Endodermal cell (in vitro differentiated cells): Measurements from ENCODE around the gene SCAPER. TPM values are rescaled to one million over a fixed set of nuclear protein-coding genes. Genes with fewer than 3 reads are reported as not detected.

Experiments
- DNase-seq: peaks from one replicate; pipeline ENCODE4 v3.0.0-alpha.2; 2017
- H3K27ac ChIP-seq: 2 replicates; pipeline ENCODE4 v1.5.1; 2013; ENCODE audit warnings: mild to moderate bottlenecking, low read depth, low read length, moderate library complexity
- H3K27me3 ChIP-seq: 2 replicates; pipeline ENCODE4 v1.6.1; 2013; ENCODE audit warnings: mild to moderate bottlenecking, low read length, moderate library complexity; ENCODE audit not compliant: insufficient read depth, control insufficient read depth, poor library complexity, severe bottlenecking
- H3K36me3 ChIP-seq: 2 replicates; pipeline ENCODE4 v1.7.0; 2013; ENCODE audit warnings: mild to moderate bottlenecking, low read length, moderate library complexity; ENCODE audit not compliant: control insufficient read depth, insufficient read depth
- H3K4me1 ChIP-seq: one replicate; pipeline ENCODE4 v1.7.0; 2013; ENCODE audit warnings: low read length; ENCODE audit not compliant: control insufficient read depth, insufficient read depth
- H3K4me3 ChIP-seq: 2 replicates; pipeline ENCODE4 v1.5.1; 2013; ENCODE audit warnings: mild to moderate bottlenecking, low read length, moderate library complexity
- H3K9ac ChIP-seq: 2 replicates; pipeline ENCODE4 v1.6.1; 2013; ENCODE audit warnings: mild to moderate bottlenecking, low read length, moderate library complexity; ENCODE audit not compliant: poor library complexity, severe bottlenecking; ENCODE audit errors: extremely low read depth
- H3K9me3 ChIP-seq: 2 replicates; pipeline ENCODE4 v1.6.1; 2013; ENCODE audit warnings: mild to moderate bottlenecking, low read length, moderate library complexity; ENCODE audit not compliant: control insufficient read depth
- H3K27ac Mint-ChIP-seq: 2 replicates; pipeline ENCODE4 v1.8.0; 2020; ENCODE audit warnings: mixed read lengths
- H3K27me3 Mint-ChIP-seq: 2 replicates; pipeline ENCODE4 v1.8.0; 2021; ENCODE audit warnings: mild to moderate bottlenecking, mixed read lengths; ENCODE audit not compliant: insufficient read depth
- H3K36me3 Mint-ChIP-seq: 2 replicates; pipeline ENCODE4 v1.8.0; 2020; ENCODE audit warnings: low read depth, mixed read lengths
- H3K4me1 Mint-ChIP-seq: 2 replicates; pipeline ENCODE4 v1.8.0; 2020; ENCODE audit warnings: mixed read lengths
- H3K4me3 Mint-ChIP-seq: 2 replicates; pipeline ENCODE4 v1.8.0; 2020; ENCODE audit warnings: mild to moderate bottlenecking, moderate library complexity, mixed read lengths
- H3K9me3 Mint-ChIP-seq: 2 replicates; pipeline ENCODE4 v1.8.0; 2020; ENCODE audit warnings: mild to moderate bottlenecking, mixed read lengths
- WGBS, 2 experiments: methylation state at CpG; one replicate each; pipeline versions ENCODE4 v1.1.5 to v1.1.7; 2013; ENCODE audit warnings: missing lambda C conversion rate in 2 of 2, mixed read lengths in 1 of 2; ENCODE audit not compliant: insufficient coverage in 1 of 2, insufficient read length in 1 of 2; 5-methylcytosine and 5-hydroxymethylcytosine counted together
- total RNA-seq, 2 donors: library from RNA; stranded (reverse); fragmentation: NEBNext Ultra II Directional in 1 of 2; extraction: Animal tissue kit (Norgen Biotek cat#: 25700) in 1 of 2; gene quantifications; 2 replicates in 1 of 2; 3 replicates in 1 of 2; pipeline ENCODE4 v1.2.1, GENCODE V29; 2021
- TF ChIP-seq, protein P1 (sequence below): fragments of 200-600 bp; sonication (generic); conservative IDR thresholded peaks from 2 replicates; pipeline ENCODE4 v1.5.0; 2021; ENCODE audit warnings: antibody characterized with exemption, mild to moderate bottlenecking

Gene SCAPER
- total RNA-seq, 2 donors from 2014 or later = 8.9 to 12.2 TPM

DNA sequence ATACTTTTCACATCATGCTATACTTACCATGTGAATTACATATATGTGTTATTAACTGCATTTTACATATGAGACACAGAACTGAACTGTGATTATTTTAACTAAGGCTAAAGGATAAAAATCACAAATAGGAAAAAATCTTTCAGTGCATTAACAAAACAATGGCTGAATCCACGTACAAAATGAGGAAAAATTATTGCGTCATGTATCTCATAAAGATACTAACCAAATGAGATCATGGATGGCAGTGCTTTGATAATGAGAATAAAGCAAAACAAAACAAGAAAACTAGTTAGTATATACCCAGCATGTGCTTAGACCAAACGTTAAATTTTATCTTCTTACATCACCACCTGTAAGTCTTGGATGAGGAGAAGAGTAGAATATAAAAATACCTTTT is 66.0 kb downstream of the SCAPER start:
- no peaks in the 10 kb centered on the region for H3K9me3 ChIP-seq
- 96 to 100% methylated on average over 1 to 2 of the region's 3 CpGs for WGBS, 2 experiments
- TF ChIP-seq, protein P1, sequence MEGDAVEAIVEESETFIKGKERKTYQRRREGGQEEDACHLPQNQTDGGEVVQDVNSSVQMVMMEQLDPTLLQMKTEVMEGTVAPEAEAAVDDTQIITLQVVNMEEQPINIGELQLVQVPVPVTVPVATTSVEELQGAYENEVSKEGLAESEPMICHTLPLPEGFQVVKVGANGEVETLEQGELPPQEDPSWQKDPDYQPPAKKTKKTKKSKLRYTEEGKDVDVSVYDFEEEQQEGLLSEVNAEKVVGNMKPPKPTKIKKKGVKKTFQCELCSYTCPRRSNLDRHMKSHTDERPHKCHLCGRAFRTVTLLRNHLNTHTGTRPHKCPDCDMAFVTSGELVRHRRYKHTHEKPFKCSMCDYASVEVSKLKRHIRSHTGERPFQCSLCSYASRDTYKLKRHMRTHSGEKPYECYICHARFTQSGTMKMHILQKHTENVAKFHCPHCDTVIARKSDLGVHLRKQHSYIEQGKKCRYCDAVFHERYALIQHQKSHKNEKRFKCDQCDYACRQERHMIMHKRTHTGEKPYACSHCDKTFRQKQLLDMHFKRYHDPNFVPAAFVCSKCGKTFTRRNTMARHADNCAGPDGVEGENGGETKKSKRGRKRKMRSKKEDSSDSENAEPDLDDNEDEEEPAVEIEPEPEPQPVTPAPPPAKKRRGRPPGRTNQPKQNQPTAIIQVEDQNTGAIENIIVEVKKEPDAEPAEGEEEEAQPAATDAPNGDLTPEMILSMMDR = no peak
- DNase-seq = no peak
- H3K9ac ChIP-seq = no peak overlapping the region
- Mint-ChIP-seq H3K4me3 (no peak overlapping the region), H3K36me3 (no peaks in the 10 kb centered on the region), H3K4me1 (no peaks in the 10 kb centered on the region), H3K27ac (no peak overlapping the region), H3K9me3 (no peaks in the 10 kb centered on the region), H3K27me3 (no peaks in the 10 kb centered on the region)
- no peaks in the 10 kb centered on the region for H3K27me3 ChIP-seq
- no peaks in the 10 kb centered on the region for H3K4me1 ChIP-seq
- no peak overlapping the region for H3K4me3 ChIP-seq
- no peaks in the 10 kb centered on the region for H3K36me3 ChIP-seq
- H3K27ac ChIP-seq = no peak overlapping the region

DNA sequence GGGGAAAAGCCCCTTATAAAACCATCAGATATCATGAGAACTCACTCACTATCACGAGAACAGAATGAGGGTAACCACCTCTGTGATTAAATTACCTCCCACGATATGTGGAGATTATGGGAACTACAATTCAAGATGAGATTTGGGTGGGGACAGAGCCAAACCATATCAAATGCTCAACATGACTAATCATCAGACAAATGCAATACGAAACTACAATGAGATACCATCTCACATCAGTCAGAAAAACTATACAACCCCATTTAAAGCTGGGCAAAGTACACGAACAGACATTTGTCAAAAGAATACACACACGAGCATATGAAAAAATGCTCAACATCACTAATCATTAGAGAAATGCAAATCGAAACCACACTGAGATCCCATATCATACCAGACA is 67.7 kb downstream of the SCAPER start:
- no peak overlapping the region for H3K27ac Mint-ChIP-seq
- WGBS, 2 experiments = 83 to 90% methylated on average over 2 to 6 of the region's 6 CpGs
- H3K4me3 Mint-ChIP-seq = no peak overlapping the region
- Histone ChIP-seq H3K9ac (no peak overlapping the region), H3K27ac (no peak overlapping the region), H3K9me3 (peaks cover 5% of the 10 kb centered on the region), H3K36me3 (no peaks in the 10 kb centered on the region), H3K4me3 (no peak overlapping the region), H3K27me3 (no peaks in the 10 kb centered on the region), H3K4me1 (no peaks in the 10 kb centered on the region)
- H3K4me1 Mint-ChIP-seq = no peaks in the 10 kb centered on the region
- H3K36me3 Mint-ChIP-seq = peaks cover 4% of the 10 kb centered on the region
- H3K27me3 Mint-ChIP-seq = no peaks in the 10 kb centered on the region
- H3K9me3 Mint-ChIP-seq = no peaks in the 10 kb centered on the region
- TF ChIP-seq, protein P1 = no peak
- DNase-seq = no peak

DNA sequence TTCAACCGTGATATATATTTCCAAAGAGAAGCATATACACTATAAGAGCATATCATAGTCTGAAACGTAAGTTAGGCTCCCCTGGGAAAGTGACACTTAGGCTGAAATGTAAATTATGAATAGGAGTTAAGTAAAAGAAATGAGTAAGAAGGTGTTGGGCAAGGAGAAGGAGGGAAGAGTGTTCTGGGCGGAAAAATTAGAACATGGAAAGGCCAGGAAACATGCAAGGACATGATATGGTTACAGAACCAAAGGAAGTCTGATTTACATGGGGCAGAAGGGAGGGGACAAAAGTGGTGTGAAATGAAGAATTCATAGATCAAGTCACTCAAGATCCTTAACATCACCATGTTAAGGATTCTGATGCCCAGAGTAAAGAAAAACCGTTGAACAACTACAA is 75.2 kb downstream of the SCAPER start:
- Histone ChIP-seq H3K4me1 (no peaks in the 10 kb centered on the region), H3K9me3 (peaks cover 5% of the 10 kb centered on the region), H3K27me3 (no peaks in the 10 kb centered on the region), H3K9ac (no peak overlapping the region), H3K4me3 (no peak overlapping the region), H3K27ac (no peak overlapping the region), H3K36me3 (no peaks in the 10 kb centered on the region)
- no peaks in the 10 kb centered on the region for H3K9me3 Mint-ChIP-seq
- no peak overlapping the region for H3K4me3 Mint-ChIP-seq
- WGBS, 2 experiments = 95 to 100% methylated on average over 2 to 3 of the region's 4 CpGs
- no peak for DNase-seq
- H3K36me3 Mint-ChIP-seq = peaks cover 4% of the 10 kb centered on the region
- no peak overlapping the region for H3K27ac Mint-ChIP-seq
- no peaks in the 10 kb centered on the region for H3K27me3 Mint-ChIP-seq
- H3K4me1 Mint-ChIP-seq = no peaks in the 10 kb centered on the region
- TF ChIP-seq, protein P1 = no peak
